Body of pancreas (tissue), 4 donors: ENCODE measurements around the gene C14orf93. TPM values are rescaled to one million over a fixed set of nuclear protein-coding genes. Genes with fewer than 3 reads are reported as not detected.

Experiments
- ATAC-seq: fragments of 150-250 bp; one replicate; pipeline ENCODE4 v1.9.1; 2016
- DNase-seq, 4 donors: peaks; one replicate each; pipeline ENCODE4 v3.0.0-alpha.2; 2019
- H3K27ac ChIP-seq, 4 donors: fragments of 200-600 bp; sonication (generic); 1 replicate in 3 of 4; 2 replicates in 1 of 4; pipeline versions ENCODE4 v1.5.1 to v1.6.1; 2016 to 2019; ENCODE audit warnings: mild to moderate bottlenecking in 1 of 4, mixed read lengths in 1 of 4, moderate library complexity in 1 of 4
- H3K27me3 ChIP-seq, 2 donors: fragments of 200-600 bp; sonication (generic); one replicate each; pipeline ENCODE4 v1.6.0; 2016; ENCODE audit warnings: mild to moderate bottlenecking in 1 of 2
- H3K36me3 ChIP-seq, 2 donors: fragments of 200-600 bp; sonication (generic); replicated peaks in 1 of 2; 2 replicates each; pipeline ENCODE4 v1.5.1; 2016; ENCODE audit warnings: low read depth in 2 of 2; ENCODE audit not compliant: insufficient read depth in 1 of 2
- H3K4me1 ChIP-seq: fragments of 200-600 bp; sonication (generic); one replicate; pipeline ENCODE4 v1.6.0; 2016
- H3K4me3 ChIP-seq, 2 donors: fragments of 200-600 bp; sonication (generic); 1 replicate in 1 of 2; 2 replicates in 1 of 2; pipeline ENCODE4 v1.5.1; 2016 to 2019
- H3K9me3 ChIP-seq, 3 donors: fragments of 200-600 bp; sonication (generic); 1 replicate in 2 of 3; 2 replicates in 1 of 3; pipeline ENCODE4 v1.5.1; 2016
- CTCF ChIP-seq, 7 experiments: fragments of 450-650 bp in 4 of 7; fragments of 200-600 bp in 3 of 7; sonication (generic) in 3 of 7; IDR thresholded peaks; one replicate each; pipeline ENCODE4 v1.5.1; 2016 to 2019; ENCODE audit warnings: antibody characterized with exemption in 7 of 7
- POLR2A ChIP-seq, 3 donors: fragments of 450-650 bp; IDR thresholded peaks; one replicate each; pipeline ENCODE4 v1.6.1; 2016; ENCODE audit warnings: antibody characterized with exemption in 3 of 3, mild to moderate bottlenecking in 2 of 3
- WGBS, 2 donors: methylation state at CpG; one replicate each; pipeline ENCODE4 v1.1.5; 2017; 5-methylcytosine and 5-hydroxymethylcytosine counted together
- intact Hi-C: fragments of 100-400 bp; cut with DNase I; formaldehyde crosslinking; loops from one replicate; pipeline ENCODE4 v1.15.1; 2023
- total RNA-seq, 2 donors: library from RNA; depleted of rRNA; stranded (reverse); fragments of >200 nt; gene quantifications; one replicate each; pipeline ENCODE4 v1.1.0, GENCODE V29; 2016

C14orf93 gene
- total RNA-seq, 2 donors from 2014 or later = 4.0 to 11.2 TPM

- Histone ChIP-seq H3K36me3 (peaks cover 0 to 8% of the 10 kb centered on the region in 2 donors), H3K27ac (no peak overlapping the region), H3K4me1 (no peaks in the 10 kb centered on the region), H3K9me3 (no peaks in the 10 kb centered on the region), H3K27me3 (no peaks in the 10 kb centered on the region), H3K4me3 (no peak overlapping the region)
- no peak for TF ChIP-seq POLR2A (IDR thresholded peaks at IDR 0.05)
- TF ChIP-seq CTCF (IDR thresholded peaks at IDR 0.05) = no peak
- ATAC-seq (no peak), DNase-seq (no peak)
- WGBS, 2 donors = 69 to 76% methylated on average over 8 of the region's 8 CpGs
- intact Hi-C loops = no loop called here
Measured at GRCh38 chr14:23023022-23023794, 13.3 kb upstream of the C14orf93 start.

- intact Hi-C loops = no loop called here
- ATAC-seq = no peak
Measured at GRCh38 chr14:23021889-23022442, 12.0 kb upstream of the C14orf93 start.

GRCh38 chr14:23021434-23021833 is 11.5 kb upstream of the C14orf93 start:
- intact Hi-C loops = no loop called here
- Histone ChIP-seq H3K9me3 (no peaks in the 10 kb centered on the region), H3K4me3 (no peak overlapping the region), H3K4me1 (no peaks in the 10 kb centered on the region), H3K27ac (no peak overlapping the region), H3K36me3 (peaks cover 0 to 8% of the 10 kb centered on the region in 2 donors), H3K27me3 (no peaks in the 10 kb centered on the region)
- ATAC-seq (no peak), DNase-seq (no peak)
- 74 to 79% methylated on average over 9 of the region's 9 CpGs for WGBS, 2 donors
- TF ChIP-seq POLR2A (IDR thresholded peaks at IDR 0.05) (no peak), CTCF (IDR thresholded peaks at IDR 0.05) (no peak)

More at GRCh38 chr14:23021889-23022442, 12.0 kb upstream of the C14orf93 start:
- H3K36me3 ChIP-seq = peaks cover 0 to 8% of the 10 kb centered on the region in 2 donors
- no peaks in the 10 kb centered on the region for H3K4me1 ChIP-seq
- no peak for DNase-seq
- 66 to 67% methylated on average over 7 of the region's 7 CpGs for WGBS, 2 donors
- H3K9me3 ChIP-seq = no peaks in the 10 kb centered on the region
- H3K27ac ChIP-seq = no peak overlapping the region
- H3K4me3 ChIP-seq = no peak overlapping the region
- TF ChIP-seq POLR2A (IDR thresholded peaks at IDR 0.05) (no peak), CTCF (IDR thresholded peaks at IDR 0.05) (no peak)
- H3K27me3 ChIP-seq = no peaks in the 10 kb centered on the region

GRCh38 chr14:23020143-23021128 is 10.5 kb upstream of the C14orf93 start:
- WGBS, 2 donors = 84 to 95% methylated on average over 7 of the region's 7 CpGs
- no peaks in the 10 kb centered on the region for H3K9me3 ChIP-seq
- H3K27ac ChIP-seq = no peak overlapping the region
- intact Hi-C loops = no loop called here
- TF ChIP-seq POLR2A (IDR thresholded peaks at IDR 0.05) = no peak
- no peak for TF ChIP-seq CTCF (IDR thresholded peaks at IDR 0.05)
- H3K36me3 ChIP-seq = peaks cover 0 to 1% of the 10 kb centered on the region in 2 donors
- no peak overlapping the region for H3K4me3 ChIP-seq
- no peaks in the 10 kb centered on the region for H3K4me1 ChIP-seq
- ATAC-seq = no peak
- H3K27me3 ChIP-seq = no peaks in the 10 kb centered on the region
- no peak for DNase-seq
